Activated T-cell treated with anti-CD3 and anti-CD28 coated beads, Interleukin-2, amount 50 U/mL, for 48 hours (primary cell): ENCODE data around the gene ZNF91.
"Not testable (repeated sequence)": the region's sequence is repeated elsewhere in the genome, so short reads cannot be mapped to it uniquely, and the experiment has no call there.

Experiments
- DNase-seq, 2 experiments: peaks; one replicate each; pipeline ENCODE4 v3.0.0-alpha.2; 2020

Gene ZNF91

GRCh38 chr19:23314505-23315251 lies 80.6 kb downstream of the ZNF91 start:
- DNase-seq: no peak

- DNase-seq: no peak
Observed at GRCh38 chr19:23313196-23313595, 82.1 kb downstream of the ZNF91 start.

GRCh38 chr19:23312515-23312914 lies 82.8 kb downstream of the ZNF91 start:
- DNase-seq: no peak

GRCh38 chr19:23311551-23311950 lies 83.7 kb downstream of the ZNF91 start:
- DNase-seq: no peak

- no peak for DNase-seq
Observed at GRCh38 chr19:23310729-23311211, 84.5 kb downstream of the ZNF91 start.

GRCh38 chr19:23309926-23310325 lies 85.3 kb downstream of the ZNF91 start:
- DNase-seq: no peak

GRCh38 chr19:23305555-23305954 lies 89.7 kb downstream of the ZNF91 start:
- DNase-seq: no peak

GRCh38 chr19:23304238-23304637 lies 91.0 kb downstream of the ZNF91 start:
- DNase-seq: no peak

- DNase-seq: no peak
Observed at GRCh38 chr19:23294141-23294540, 101.1 kb downstream of the ZNF91 start.

GRCh38 chr19:23289966-23290365 lies 105.3 kb downstream of the ZNF91 start:
- DNase-seq: not testable (repeated sequence)
